ENCODE results near the gene DYNLT3.

The DYNLT3 gene, protein sequence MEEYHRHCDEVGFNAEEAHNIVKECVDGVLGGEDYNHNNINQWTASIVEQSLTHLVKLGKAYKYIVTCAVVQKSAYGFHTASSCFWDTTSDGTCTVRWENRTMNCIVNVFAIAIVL

GRCh38 chrX:37846934-37847732 is at the start of gene DYNLT3:
Gene DYNLT3 (minus strand): TSS chrX:37847571. CDS start chrX:37847510, 61 bp downstream.
- peak; percentile 76 for DNase-seq

DNA sequence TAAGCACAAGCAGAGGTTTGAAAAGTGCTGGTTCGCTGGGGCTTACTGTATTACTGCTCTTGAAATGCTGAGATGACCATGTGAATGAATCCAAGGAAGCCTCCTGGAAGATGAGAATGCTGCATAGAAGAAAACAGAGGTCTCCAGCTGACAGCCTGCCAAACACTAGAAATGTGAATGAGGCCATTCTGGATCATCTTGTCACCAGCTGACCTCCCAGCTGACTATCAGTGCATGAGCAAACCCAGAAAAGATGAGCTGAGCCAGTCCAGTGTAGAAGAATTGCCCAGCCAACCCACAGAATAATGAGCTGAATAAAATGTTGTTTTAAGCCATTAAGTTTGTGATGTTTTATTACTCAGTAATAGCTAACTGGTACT is 49.1 kb upstream of the DYNLT3 start:
- peak; percentile 20 for DNase-seq

DNA sequence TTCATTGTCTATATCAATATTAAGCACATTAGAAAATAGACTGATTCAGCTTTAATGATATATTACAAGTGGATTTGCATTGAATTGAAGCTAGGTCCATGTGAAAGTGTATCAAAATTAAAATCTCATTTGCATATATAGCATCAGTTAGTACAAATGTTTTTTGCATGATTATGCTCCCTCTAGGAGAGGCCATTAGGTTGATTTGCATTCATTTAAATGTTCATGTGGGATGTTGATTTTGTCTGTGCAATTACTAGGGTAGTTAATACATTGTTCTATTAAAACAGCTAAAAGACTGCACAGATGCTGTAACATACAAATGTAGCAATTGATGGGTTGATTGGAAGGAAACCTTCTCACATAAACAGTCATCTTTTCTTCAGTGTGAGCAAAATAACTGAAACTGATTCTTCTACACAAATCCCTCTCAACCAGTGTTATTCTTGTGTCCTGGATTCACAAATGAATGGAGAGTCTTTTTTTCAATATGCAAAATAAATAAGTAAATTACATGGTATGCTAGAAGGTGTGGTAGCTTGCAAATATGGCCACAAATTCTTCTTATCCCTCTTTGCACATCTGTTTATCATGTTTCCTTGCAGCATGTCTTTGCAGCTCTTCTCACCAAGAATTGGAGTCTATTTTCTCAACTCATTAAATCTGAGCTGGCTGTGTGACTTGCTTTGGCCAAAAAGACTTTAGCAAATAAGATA is 48.6 kb upstream of the DYNLT3 start:
- DNase-seq: no peak

DNA sequence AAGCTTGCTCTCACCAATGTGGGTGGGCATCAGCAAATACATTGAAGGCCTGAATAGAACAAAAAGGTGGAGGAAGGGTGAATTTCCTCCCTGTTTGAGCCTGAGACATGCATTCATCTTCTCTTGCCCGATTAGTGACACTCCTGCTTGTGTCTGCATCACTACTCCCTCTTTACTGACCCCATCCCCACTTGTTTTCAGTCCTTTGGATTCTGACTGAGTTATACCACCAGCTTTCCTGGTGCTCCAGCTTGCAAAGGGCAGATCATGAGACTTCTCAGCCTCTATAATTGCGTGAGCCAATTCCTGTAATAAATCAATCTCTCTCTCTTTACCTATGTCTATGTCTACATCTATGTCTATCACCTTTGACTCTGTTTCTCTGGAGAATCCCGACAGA is 47.4 kb upstream of the DYNLT3 start:
- no peak for DNase-seq

- no peak for DNase-seq
Measured at GRCh38 chrX:37888010-37888409, 40.6 kb upstream of the DYNLT3 start.

DNA sequence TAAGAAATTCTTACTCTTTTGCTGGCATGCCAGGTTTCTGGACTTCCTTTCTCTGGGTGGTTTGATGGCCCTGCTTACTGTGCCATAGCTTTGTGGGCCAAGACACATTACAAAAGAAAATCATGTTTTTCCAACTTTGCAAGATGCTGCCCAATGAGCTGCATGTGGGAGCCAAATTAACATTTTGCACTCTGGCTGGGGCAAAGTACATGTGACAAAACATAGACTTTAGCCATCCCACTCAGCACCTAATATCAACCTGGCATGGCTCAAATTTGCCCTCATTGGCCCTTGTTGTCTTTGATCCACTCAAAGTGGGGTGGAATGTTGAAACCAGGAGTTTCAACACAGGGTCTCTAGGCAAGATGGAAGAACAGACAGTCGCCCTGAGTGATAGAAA is 40.0 kb upstream of the DYNLT3 start:
- no peak for DNase-seq

DNA sequence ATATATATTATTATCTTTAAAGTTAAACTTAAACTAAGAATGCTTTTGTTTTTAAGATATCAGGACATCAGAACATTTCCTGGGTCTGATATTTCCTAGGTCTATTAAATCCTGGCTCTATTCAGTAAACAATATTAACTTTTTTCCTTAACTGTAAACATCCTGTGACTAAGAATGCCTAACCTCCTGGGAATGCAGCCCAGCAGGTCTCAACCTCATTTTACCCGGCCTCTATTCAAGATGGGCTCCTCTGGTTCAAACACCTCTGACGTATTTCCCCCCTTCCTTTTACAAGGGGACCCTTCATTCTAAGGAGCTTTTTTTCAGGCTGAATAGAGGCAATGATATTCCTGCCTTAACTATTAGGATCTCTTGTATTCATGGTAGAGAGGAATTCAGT is 35.8 kb upstream of the DYNLT3 start:
- no peak for DNase-seq

GRCh38 chrX:37879692-37880091 is 32.3 kb upstream of the DYNLT3 start:
- DNase-seq: no peak

- no peak for DNase-seq
Measured at GRCh38 chrX:37876716-37877115, 29.3 kb upstream of the DYNLT3 start.

GRCh38 chrX:37875675-37876074 is 28.3 kb upstream of the DYNLT3 start:
- no peak for DNase-seq

DNA sequence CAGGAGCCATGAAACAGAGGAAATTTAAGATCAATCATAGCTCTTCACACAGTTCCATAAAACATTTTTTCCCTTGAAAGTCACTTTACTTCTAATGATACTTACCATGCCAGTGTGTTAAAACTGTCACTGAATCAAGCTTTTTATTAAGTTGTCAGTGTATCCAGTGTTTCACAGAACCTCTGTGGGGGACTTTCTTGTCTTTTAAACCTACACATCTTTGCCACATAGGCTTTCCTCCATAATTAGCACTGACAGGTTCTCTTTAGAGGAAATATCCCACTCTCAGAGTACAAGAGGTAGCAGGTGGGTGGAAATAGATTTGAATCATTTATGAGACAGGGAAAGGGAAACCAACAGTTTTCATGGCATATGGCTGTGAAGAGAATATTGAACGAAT is 25.8 kb upstream of the DYNLT3 start:
- DNase-seq: no peak

DNA sequence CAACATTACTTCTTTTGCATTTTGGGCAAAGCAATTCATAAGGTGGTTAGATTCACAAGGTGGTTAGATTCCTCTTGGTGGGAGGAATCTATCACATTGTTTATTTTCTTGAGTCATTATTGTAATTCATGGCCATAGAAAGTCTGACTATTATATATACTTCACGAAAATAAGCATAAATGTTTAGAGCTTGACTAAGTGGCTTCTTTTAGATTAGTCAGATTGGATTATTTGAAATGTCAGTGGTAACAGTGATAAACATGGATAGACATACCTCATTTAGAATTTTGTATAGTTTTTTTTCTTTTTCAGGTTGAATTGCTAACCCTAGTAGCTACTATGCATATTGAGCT is 24.9 kb upstream of the DYNLT3 start:
- no peak for DNase-seq

DNA sequence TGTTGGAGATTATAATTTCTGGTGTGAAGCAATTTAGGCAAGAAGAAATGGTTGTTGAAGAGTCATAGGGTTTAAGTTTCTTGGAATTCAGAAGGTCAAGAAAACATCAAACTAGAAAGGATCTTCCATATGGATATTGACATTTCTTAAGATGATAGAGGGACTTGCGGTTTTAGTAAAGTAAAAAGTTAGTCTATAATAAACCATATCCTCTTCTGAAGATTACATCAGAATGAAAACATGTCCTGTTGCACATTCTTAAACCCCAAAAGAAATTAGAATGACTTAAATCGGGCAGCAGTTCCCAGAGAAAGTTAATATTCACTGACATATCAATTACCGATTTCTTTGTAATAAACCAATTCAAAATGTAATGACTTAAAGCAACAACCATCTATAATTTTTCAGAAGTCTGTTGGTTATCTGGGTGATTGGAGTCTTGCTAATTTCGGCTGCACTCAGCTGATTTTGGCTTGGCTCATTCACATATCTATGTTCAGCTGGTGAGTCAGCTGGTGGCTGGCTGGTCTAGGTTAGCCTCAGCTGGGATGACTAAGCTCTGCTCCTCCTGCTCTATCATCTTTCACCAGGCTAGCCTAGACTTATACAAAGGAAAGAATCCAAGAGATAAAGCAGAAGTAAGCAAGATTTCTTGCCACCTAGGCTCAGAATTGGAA is 24.4 kb upstream of the DYNLT3 start:
- no peak for DNase-seq

DNA sequence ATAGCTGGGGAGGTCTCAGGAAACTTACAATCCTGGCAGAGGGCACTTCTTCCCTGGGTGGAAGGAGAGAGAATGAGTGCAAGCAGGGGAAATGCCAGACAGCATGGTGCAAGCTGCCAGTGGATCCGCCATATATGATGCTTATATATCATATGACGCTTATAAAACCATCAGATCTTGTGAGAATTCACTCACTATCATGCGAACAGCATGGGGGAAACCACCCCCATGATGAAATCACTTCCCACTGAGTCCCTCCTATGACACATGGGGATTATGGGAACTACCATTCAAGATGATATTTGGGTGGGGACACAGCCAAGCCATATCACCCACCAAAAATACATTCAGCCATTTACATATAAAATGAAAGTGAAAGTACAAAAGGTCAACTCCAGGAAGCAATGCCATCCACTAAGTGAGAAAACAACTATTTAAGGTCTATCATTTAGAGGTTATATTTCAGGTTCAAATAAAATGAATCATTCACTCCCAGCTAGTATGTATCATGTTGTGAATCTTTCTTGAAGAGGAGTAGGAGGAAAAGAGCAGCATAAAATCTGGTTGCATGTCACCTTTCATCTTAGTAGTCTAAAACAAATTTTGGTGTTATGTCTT is 20.3 kb upstream of the DYNLT3 start:
- DNase-seq: no peak

GRCh38 chrX:37863728-37864127 is 16.4 kb upstream of the DYNLT3 start:
- DNase-seq: no peak

- no peak for DNase-seq
Measured at GRCh38 chrX:37862851-37863250, 15.5 kb upstream of the DYNLT3 start.

- no peak for DNase-seq
Measured at GRCh38 chrX:37860721-37861120, 13.3 kb upstream of the DYNLT3 start.

DNA sequence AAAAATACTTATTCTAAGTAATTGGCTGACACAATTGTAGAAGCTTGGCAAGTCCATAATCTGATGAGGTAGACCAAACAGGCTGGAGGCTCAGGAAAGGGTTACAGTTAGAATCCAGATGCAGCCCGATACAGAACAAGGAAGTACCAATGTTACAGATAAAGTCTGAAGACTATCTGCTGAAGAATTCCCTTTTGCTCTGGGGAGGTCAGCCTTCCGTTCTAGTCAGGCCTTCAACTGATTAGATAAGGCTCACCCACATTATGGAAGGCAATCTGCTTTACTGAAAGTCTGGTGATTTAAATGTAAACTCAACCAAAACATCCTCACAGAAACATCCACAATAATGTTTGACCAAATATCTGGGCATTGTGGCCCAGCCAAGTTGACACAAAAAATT is 7.4 kb upstream of the DYNLT3 start:
- no peak for DNase-seq

GRCh38 chrX:37854148-37854547 is 6.8 kb upstream of the DYNLT3 start:
- no peak for DNase-seq

- DNase-seq: no peak
Measured at GRCh38 chrX:37847733-37848197, 394 bp upstream of the DYNLT3 start.

DNA sequence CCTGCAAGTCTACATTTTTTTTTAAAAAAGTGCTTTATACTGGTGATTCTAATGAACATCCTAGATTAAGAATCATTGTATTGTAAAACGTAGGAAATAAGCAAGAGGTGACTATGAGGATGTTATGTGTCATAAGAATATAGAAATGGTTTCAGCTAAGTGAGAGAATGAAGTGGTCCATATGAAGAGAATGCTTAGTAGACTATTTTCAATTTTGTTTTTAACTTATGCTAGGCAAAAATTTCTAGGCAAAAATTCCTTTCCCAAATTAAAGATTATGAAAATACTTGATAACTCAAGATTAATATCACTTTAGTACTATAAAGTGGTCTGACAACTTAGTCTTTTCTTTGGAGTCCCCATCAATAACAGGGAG is 825 bp downstream of the DYNLT3 start:
- no peak for DNase-seq

- no peak for DNase-seq
Measured at GRCh38 chrX:37846141-37846540, 1.2 kb downstream of the DYNLT3 start.

GRCh38 chrX:37844622-37845021 is 2.7 kb downstream of the DYNLT3 start:
- DNase-seq: no peak
